ENCODE measurements around the gene LIPI. TPM values are rescaled to one million over a fixed set of nuclear protein-coding genes. Genes with fewer than 3 reads are reported as not detected.
"Not testable (repeated sequence)": the region's sequence is repeated elsewhere in the genome, so short reads cannot be mapped to it uniquely, and the experiment has no call there.

The LIPI gene
- polyA plus RNA-seq, 2 donors = not detected

- Histone ChIP-seq H3K4me1 (ENCODE audit: control insufficient read depth in 2 of 2, insufficient read depth in 2 of 2, low read length in 1 of 2) (no peaks in the 10 kb centered on the region), H3K4me3 (ENCODE audit: low read depth in 1 of 2, low read length in 2 of 2) (no peak overlapping the region), H3K9me3 (ENCODE audit: control insufficient read depth in 2 of 2, insufficient read depth in 1 of 2, low read depth in 1 of 2, low read length in 1 of 2) (no peaks in the 10 kb centered on the region), H3K27ac (ENCODE audit: low read depth in 2 of 2, low read length in 1 of 2) (no peak overlapping the region), H3K36me3 (ENCODE audit: control insufficient read depth in 2 of 2, insufficient read depth in 2 of 2, low read length in 1 of 2) (peaks cover 0 to 5% of the 10 kb centered on the region in 2 donors), H3K27me3 (ENCODE audit: control insufficient read depth in 1 of 2, insufficient read depth in 2 of 2, low read length in 2 of 2) (no peaks in the 10 kb centered on the region)
- WGBS, 2 donors = 75 to 78% methylated on average over 4 of the region's 4 CpGs
These were observed 114.6 kb downstream of the LIPI start for GRCh38 chr21:14096172-14096571.

GRCh38 chr21:14095056-14095455 lies 115.7 kb downstream of the LIPI start:
- 74 to 76% methylated on average over 2 of the region's 2 CpGs for WGBS, 2 donors
- H3K27me3 ChIP-seq (ENCODE audit: control insufficient read depth in 1 of 2, insufficient read depth in 2 of 2, low read length in 2 of 2) = no peaks in the 10 kb centered on the region

GRCh38 chr21:14092834-14093560 lies 117.8 kb downstream of the LIPI start:
- Histone ChIP-seq H3K27me3 (ENCODE audit: control insufficient read depth in 1 of 2, insufficient read depth in 2 of 2, low read length in 2 of 2) (no peaks in the 10 kb centered on the region), H3K9me3 (ENCODE audit: control insufficient read depth in 2 of 2, insufficient read depth in 1 of 2, low read depth in 1 of 2, low read length in 1 of 2) (no peaks in the 10 kb centered on the region), H3K4me1 (ENCODE audit: control insufficient read depth in 2 of 2, insufficient read depth in 2 of 2, low read length in 1 of 2) (no peaks in the 10 kb centered on the region), H3K4me3 (ENCODE audit: low read depth in 1 of 2, low read length in 2 of 2) (no peak overlapping the region), H3K36me3 (ENCODE audit: control insufficient read depth in 2 of 2, insufficient read depth in 2 of 2, low read length in 1 of 2) (peaks cover 0 to 3% of the 10 kb centered on the region in 2 donors), H3K27ac (ENCODE audit: low read depth in 2 of 2, low read length in 1 of 2) (no peak overlapping the region)
- 80% methylated on average over 22 of the region's 22 CpGs for WGBS, 2 donors

More at GRCh38 chr21:14095056-14095455, 115.7 kb downstream of the LIPI start:
- Histone ChIP-seq H3K4me1 (ENCODE audit: control insufficient read depth in 2 of 2, insufficient read depth in 2 of 2, low read length in 1 of 2) (no peaks in the 10 kb centered on the region), H3K4me3 (ENCODE audit: low read depth in 1 of 2, low read length in 2 of 2) (no peak overlapping the region), H3K9me3 (ENCODE audit: control insufficient read depth in 2 of 2, insufficient read depth in 1 of 2, low read depth in 1 of 2, low read length in 1 of 2) (no peaks in the 10 kb centered on the region), H3K27ac (ENCODE audit: low read depth in 2 of 2, low read length in 1 of 2) (no peak overlapping the region), H3K36me3 (ENCODE audit: control insufficient read depth in 2 of 2, insufficient read depth in 2 of 2, low read length in 1 of 2) (peaks cover 0 to 5% of the 10 kb centered on the region in 2 donors)

- not testable (repeated sequence) for H3K27me3 ChIP-seq (ENCODE audit: control insufficient read depth in 1 of 2, insufficient read depth in 2 of 2, low read length in 2 of 2); H3K4me1 ChIP-seq (ENCODE audit: control insufficient read depth in 2 of 2, insufficient read depth in 2 of 2, low read length in 1 of 2); H3K9me3 ChIP-seq (ENCODE audit: control insufficient read depth in 2 of 2, insufficient read depth in 1 of 2, low read depth in 1 of 2, low read length in 1 of 2); H3K27ac ChIP-seq (ENCODE audit: low read depth in 2 of 2, low read length in 1 of 2); H3K36me3 ChIP-seq (ENCODE audit: control insufficient read depth in 2 of 2, insufficient read depth in 2 of 2, low read length in 1 of 2); H3K4me3 ChIP-seq (ENCODE audit: low read depth in 1 of 2, low read length in 2 of 2)
These were observed 120.6 kb downstream of the LIPI start for GRCh38 chr21:14090184-14090583.

GRCh38 chr21:14088391-14088790 lies 122.4 kb downstream of the LIPI start:
- Histone ChIP-seq H3K27ac (ENCODE audit: low read depth in 2 of 2, low read length in 1 of 2) (no peak overlapping the region), H3K9me3 (ENCODE audit: control insufficient read depth in 2 of 2, insufficient read depth in 1 of 2, low read depth in 1 of 2, low read length in 1 of 2) (peaks cover 4 to 5% of the 10 kb centered on the region in 2 donors), H3K4me3 (ENCODE audit: low read depth in 1 of 2, low read length in 2 of 2) (no peak overlapping the region), H3K4me1 (ENCODE audit: control insufficient read depth in 2 of 2, insufficient read depth in 2 of 2, low read length in 1 of 2) (no peaks in the 10 kb centered on the region), H3K27me3 (ENCODE audit: control insufficient read depth in 1 of 2, insufficient read depth in 2 of 2, low read length in 2 of 2) (no peaks in the 10 kb centered on the region), H3K36me3 (ENCODE audit: control insufficient read depth in 2 of 2, insufficient read depth in 2 of 2, low read length in 1 of 2) (peaks cover 0 to 6% of the 10 kb centered on the region in 2 donors)
- 86 to 93% methylated on average over 6 of the region's 6 CpGs for WGBS, 2 donors

- Histone ChIP-seq H3K27me3 (ENCODE audit: control insufficient read depth in 1 of 2, insufficient read depth in 2 of 2, low read length in 2 of 2) (no peaks in the 10 kb centered on the region), H3K9me3 (ENCODE audit: control insufficient read depth in 2 of 2, insufficient read depth in 1 of 2, low read depth in 1 of 2, low read length in 1 of 2) (peaks cover 6 to 8% of the 10 kb centered on the region in 2 donors), H3K4me1 (ENCODE audit: control insufficient read depth in 2 of 2, insufficient read depth in 2 of 2, low read length in 1 of 2) (no peaks in the 10 kb centered on the region), H3K36me3 (ENCODE audit: control insufficient read depth in 2 of 2, insufficient read depth in 2 of 2, low read length in 1 of 2) (peaks cover 0 to 8% of the 10 kb centered on the region in 2 donors), H3K4me3 (ENCODE audit: low read depth in 1 of 2, low read length in 2 of 2) (no peak overlapping the region), H3K27ac (ENCODE audit: low read depth in 2 of 2, low read length in 1 of 2) (no peak overlapping the region)
These were observed 124.2 kb downstream of the LIPI start for GRCh38 chr21:14086553-14086952.

- H3K36me3 ChIP-seq (ENCODE audit: control insufficient read depth in 2 of 2, insufficient read depth in 2 of 2, low read length in 1 of 2) = peaks cover 0 to 8% of the 10 kb centered on the region in 2 donors
- peaks cover 6 to 11% of the 10 kb centered on the region in 2 donors for H3K9me3 ChIP-seq (ENCODE audit: control insufficient read depth in 2 of 2, insufficient read depth in 1 of 2, low read depth in 1 of 2, low read length in 1 of 2)
- no peaks in the 10 kb centered on the region for H3K27me3 ChIP-seq (ENCODE audit: control insufficient read depth in 1 of 2, insufficient read depth in 2 of 2, low read length in 2 of 2)
- H3K27ac ChIP-seq (ENCODE audit: low read depth in 2 of 2, low read length in 1 of 2) = no peak overlapping the region
- H3K4me1 ChIP-seq (ENCODE audit: control insufficient read depth in 2 of 2, insufficient read depth in 2 of 2, low read length in 1 of 2) = no peaks in the 10 kb centered on the region
- WGBS, 2 donors = 91 to 99% methylated on average over 24 to 25 of the region's 25 CpGs
- H3K4me3 ChIP-seq (ENCODE audit: low read depth in 1 of 2, low read length in 2 of 2) = no peak overlapping the region
These were observed 126.1 kb downstream of the LIPI start for GRCh38 chr21:14084701-14085100.

- H3K9me3 ChIP-seq (ENCODE audit: control insufficient read depth in 2 of 2, insufficient read depth in 1 of 2, low read depth in 1 of 2, low read length in 1 of 2) = peaks cover 6 to 11% of the 10 kb centered on the region in 2 donors
- peaks cover 0 to 8% of the 10 kb centered on the region in 2 donors for H3K36me3 ChIP-seq (ENCODE audit: control insufficient read depth in 2 of 2, insufficient read depth in 2 of 2, low read length in 1 of 2)
- 93 to 97% methylated on average over 34 to 35 of the region's 35 CpGs for WGBS, 2 donors
- H3K4me3 ChIP-seq (ENCODE audit: low read depth in 1 of 2, low read length in 2 of 2) = no peak overlapping the region
- H3K4me1 ChIP-seq (ENCODE audit: control insufficient read depth in 2 of 2, insufficient read depth in 2 of 2, low read length in 1 of 2) = no peaks in the 10 kb centered on the region
- no peaks in the 10 kb centered on the region for H3K27me3 ChIP-seq (ENCODE audit: control insufficient read depth in 1 of 2, insufficient read depth in 2 of 2, low read length in 2 of 2)
- no peak overlapping the region for H3K27ac ChIP-seq (ENCODE audit: low read depth in 2 of 2, low read length in 1 of 2)
These were observed 126.7 kb downstream of the LIPI start for GRCh38 chr21:14084068-14084501.

- no peaks in the 10 kb centered on the region for H3K4me1 ChIP-seq (ENCODE audit: control insufficient read depth in 2 of 2, insufficient read depth in 2 of 2, low read length in 1 of 2)
- H3K36me3 ChIP-seq (ENCODE audit: control insufficient read depth in 2 of 2, insufficient read depth in 2 of 2, low read length in 1 of 2) = peaks cover 0 to 8% of the 10 kb centered on the region in 2 donors
- no peak overlapping the region for H3K4me3 ChIP-seq (ENCODE audit: low read depth in 1 of 2, low read length in 2 of 2)
- no peaks in the 10 kb centered on the region for H3K27me3 ChIP-seq (ENCODE audit: control insufficient read depth in 1 of 2, insufficient read depth in 2 of 2, low read length in 2 of 2)
- 74 to 88% methylated on average over 3 of the region's 3 CpGs for WGBS, 2 donors
- no peak overlapping the region for H3K27ac ChIP-seq (ENCODE audit: low read depth in 2 of 2, low read length in 1 of 2)
- H3K9me3 ChIP-seq (ENCODE audit: control insufficient read depth in 2 of 2, insufficient read depth in 1 of 2, low read depth in 1 of 2, low read length in 1 of 2) = peaks cover 11 to 14% of the 10 kb centered on the region in 2 donors
These were observed 130.0 kb downstream of the LIPI start for GRCh38 chr21:14080764-14081096.

All from esophagus (tissue), 2 donors.